ENCODE results near the gene GRHL1. TPM values are rescaled to one million over a fixed set of nuclear protein-coding genes. Genes with fewer than 3 reads are reported as not detected.

GRHL1 gene
- total and polyA plus RNA-seq, 9 of the 15 experiments (the other 6 are each of a cell fraction or from before 2014, with no cell fraction given): 1.7 to 6.1 (median 4.7) TPM

DNA sequence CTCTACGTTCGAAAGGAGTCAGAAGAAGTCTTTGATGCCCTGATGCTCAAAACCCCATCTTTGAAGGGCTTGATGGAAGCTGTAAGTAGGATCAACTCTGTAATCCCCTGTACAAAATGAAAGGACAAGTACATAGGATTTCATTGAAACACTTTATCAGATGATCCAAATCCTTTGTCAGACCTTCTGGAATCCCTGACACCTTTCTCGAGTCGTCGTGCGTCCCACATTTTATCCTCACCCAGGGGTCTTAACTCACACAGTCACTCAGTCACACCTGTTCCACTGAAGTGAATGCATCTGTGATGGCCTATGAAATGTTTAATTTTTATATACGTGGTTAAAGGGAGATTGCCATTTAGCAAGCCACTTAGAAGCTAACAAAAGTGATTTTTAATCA lies 44.8 kb downstream of the GRHL1 start:
- ChIA-PET CTCF (ENCODE audit: low intra/inter-chr PET ratio) (no interaction called here), POLR2A (interaction anchor here (0.9 to 1.2 kb wide), 2 partner anchors 12 to 33 kb away, joined by 3 to 4 read pairs; no protein-coding TSS in a partner anchor)
- Histone ChIP-seq H3K4me2 (ENCODE audit: insufficient read depth, low read length) (no peak overlapping the region), H3K79me2 (ENCODE audit: control insufficient read depth, insufficient read depth, low read length) (no peaks in the 10 kb centered on the region), H3K9me1 (ENCODE audit: control insufficient read depth, insufficient read depth, low read length) (no peaks in the 10 kb centered on the region), H3K4me3 (no peak overlapping the region), H3K27me3 (ENCODE audit: control insufficient read depth in 2 of 2, insufficient read depth in 2 of 2, low read length in 2 of 2) (no peaks in the 10 kb centered on the region), H4K20me1 (replicated peaks; ENCODE audit: control insufficient read depth, insufficient read depth, low read length) (no peaks in the 10 kb centered on the region), H3K4me1 (replicated peaks in 1 of 2; ENCODE audit: control insufficient read depth in 2 of 2, insufficient read depth in 2 of 2, low read length in 2 of 2) (peaks cover 0 to 3% of the 10 kb centered on the region in 2 experiments; a peak in 1 of 5 replicates), H3K36me3 (ENCODE audit: control insufficient read depth, insufficient read depth, low read length) (peaks cover 4% of the 10 kb centered on the region; the same call in 1 of the 3 replicates), H3K9ac (ENCODE audit: insufficient read depth in 1 of 2, low read depth in 2 of 2, low read length in 2 of 2) (no peak overlapping the region), H3K9me3 (replicated peaks; ENCODE audit: control insufficient read depth, insufficient read depth, low read depth, low read length) (no peaks in the 10 kb centered on the region), H3K27ac (ENCODE audit: extremely low read depth, low read depth, low read length) (no peak overlapping the region), H2AFZ (ENCODE audit: low read depth, low read length) (no peak overlapping the region)
- FAIRE-seq (no peak), DNase-seq (ENCODE audit: extremely low read depth in 1 of 4, low spot score in 3 of 4) (no peak), ATAC-seq (no peak)
- TF ChIP-seq ZFP30 (CRISPR knock-in tag; IDR thresholded peaks at IDR 0.05; ENCODE audit: borderline replicate concordance) (no peak), TSC22D4 (tag; IDR thresholded peaks at IDR 0.05) (no peak), THAP7 (CRISPR knock-in tag; IDR thresholded peaks at IDR 0.05) (no peak), ZNF133 (CRISPR knock-in tag; IDR thresholded peaks at IDR 0.05) (no peak), BCLAF1 (IDR thresholded peaks at IDR 0.05; ENCODE audit: borderline replicate concordance in 1 of 2, control insufficient read depth in 1 of 2, low read depth in 2 of 2, low read length in 1 of 2) (no peak), HDAC3 (IDR thresholded peaks at IDR 0.05; ENCODE audit: borderline replicate concordance, partially characterized antibody) (no peak), HOXB6 (CRISPR knock-in tag; IDR thresholded peaks at IDR 0.05; ENCODE audit: borderline replicate concordance) (no peak), RREB1 (CRISPR knock-in tag; IDR thresholded peaks at IDR 0.05) (no peak), MNT (conservative IDR thresholded peaks at IDR 0.05) (no peak)
- BruUV-seq (replicated peaks): no TSS peak
- WGBS (ENCODE audit: insufficient coverage, low coverage, missing lambda C conversion rate): 64% methylated on average over 7 of the region's 7 CpGs
- in situ Hi-C loops (cut with MboI) (no loop called here), intact Hi-C loops (cut with micrococcal nuclease) (no loop called here)

Measured in K562 (cell line).